NCI-H69 (cell line): ENCODE data around the gene TCF23.
A peak's percentile ranks its signal among the peaks of the same experiment; 100 is the strongest.
"Not testable (repeated sequence)": the region's sequence is repeated elsewhere in the genome, so short reads cannot be mapped to it uniquely, and the experiment has no call there.

Experiments
- DNase-seq: peaks from one replicate; lab custom pipeline; 2025; lab: John Stamatoyannopoulos, UW

TCF23 gene

DNA sequence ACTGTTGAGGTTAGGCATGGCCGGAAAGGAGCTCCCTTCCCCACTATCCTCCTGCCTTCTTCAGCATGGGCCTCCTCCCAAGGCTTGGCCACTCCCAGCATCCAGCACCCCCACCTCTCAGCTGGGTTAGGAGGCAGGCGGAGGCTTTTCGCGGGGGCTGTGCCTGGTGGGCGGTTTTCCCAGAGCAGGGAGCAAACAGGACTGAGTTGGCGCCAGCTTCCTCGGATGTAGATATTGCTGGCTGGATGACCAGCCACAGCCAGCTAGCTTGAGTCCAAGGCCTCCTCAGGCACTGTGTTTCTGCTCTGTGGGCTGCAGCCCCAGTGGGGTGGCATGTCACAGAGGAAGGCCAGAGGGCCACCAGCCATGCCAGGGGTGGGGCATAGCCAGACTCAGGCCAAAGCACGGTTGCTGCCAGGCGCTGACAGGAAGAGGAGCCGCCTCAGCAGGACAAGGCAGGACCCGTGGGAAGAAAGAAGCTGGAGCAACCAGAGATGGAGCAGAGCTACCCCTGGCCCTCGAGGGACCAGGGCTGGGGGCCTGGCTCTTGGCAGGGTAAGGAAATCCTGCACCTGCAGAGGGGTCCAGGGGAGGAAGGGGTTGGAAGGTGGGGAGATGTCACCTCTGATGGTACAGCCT, at the start of gene TCF23:
TCF23 (plus strand) TSS at position 204 of the 639 bp plus-strand sequence; CDS start at position 334, 130 bp downstream.
- no peak for DNase-seq

DNA sequence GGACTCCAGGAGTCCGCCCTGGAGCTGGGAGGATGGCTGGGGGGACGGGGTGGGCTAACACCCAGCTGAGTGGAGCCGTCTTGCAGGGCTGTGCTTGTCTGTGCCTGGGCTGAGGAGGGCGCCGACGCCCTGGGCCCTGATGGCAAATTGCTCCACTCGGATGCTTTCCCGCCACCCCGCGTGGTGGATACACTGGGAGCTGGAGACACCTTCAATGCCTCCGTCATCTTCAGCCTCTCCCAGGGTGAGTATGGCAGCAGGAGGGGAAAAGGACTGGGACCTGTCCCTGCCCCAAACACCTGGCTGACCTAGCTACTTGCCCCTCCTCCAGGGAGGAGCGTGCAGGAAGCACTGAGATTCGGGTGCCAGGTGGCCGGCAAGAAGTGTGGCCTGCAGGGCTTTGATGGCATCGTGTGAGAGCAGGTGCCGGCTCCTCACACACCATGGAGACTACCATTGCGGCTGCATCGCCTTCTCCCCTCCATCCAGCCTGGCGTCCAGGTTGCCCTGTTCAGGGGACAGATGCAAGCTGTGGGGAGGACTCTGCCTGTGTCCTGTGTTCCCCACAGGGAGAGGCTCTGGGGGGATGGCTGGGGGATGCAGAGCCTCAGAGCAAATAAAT, 49.4 kb upstream of the TCF23 start:
- DNase-seq = no peak

DNA sequence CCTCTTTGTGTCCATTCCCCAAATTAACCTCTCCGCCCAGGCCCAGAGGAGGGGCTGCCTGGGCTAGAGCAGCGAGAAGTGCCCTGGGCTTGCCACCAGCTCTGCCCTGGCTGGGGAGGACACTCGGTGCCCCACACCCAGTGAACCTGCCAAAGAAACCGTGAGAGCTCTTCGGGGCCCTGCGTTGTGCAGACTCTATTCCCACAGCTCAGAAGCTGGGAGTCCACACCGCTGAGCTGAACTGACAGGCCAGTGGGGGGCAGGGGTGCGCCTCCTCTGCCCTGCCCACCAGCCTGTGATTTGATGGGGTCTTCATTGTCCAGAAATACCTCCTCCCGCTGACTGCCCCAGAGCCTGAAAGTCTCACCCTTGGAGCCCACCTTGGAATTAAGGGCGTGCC, 48.8 kb upstream of the TCF23 start:
- no peak for DNase-seq

DNA sequence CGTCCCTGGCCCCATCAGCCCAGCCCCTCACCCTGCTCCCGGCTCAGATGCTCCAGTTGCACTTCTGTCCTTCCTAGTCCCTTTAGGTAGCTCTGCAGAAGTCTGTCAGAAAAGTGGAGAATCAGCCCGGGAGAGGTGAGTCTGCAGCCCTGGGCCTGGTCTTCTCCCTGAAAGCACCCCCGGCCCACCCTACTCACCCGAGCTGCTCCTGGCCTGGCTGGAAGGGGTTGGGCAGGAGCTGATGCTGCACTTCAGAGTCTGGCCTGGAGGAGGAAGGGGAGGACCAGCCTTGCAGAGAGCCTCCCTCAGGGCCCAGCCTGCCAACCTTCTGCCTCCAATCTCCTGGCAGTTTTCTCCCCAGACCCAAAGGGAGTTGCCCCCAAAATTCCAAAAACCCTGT, 46.5 kb upstream of the TCF23 start:
- DNase-seq = no peak

DNA sequence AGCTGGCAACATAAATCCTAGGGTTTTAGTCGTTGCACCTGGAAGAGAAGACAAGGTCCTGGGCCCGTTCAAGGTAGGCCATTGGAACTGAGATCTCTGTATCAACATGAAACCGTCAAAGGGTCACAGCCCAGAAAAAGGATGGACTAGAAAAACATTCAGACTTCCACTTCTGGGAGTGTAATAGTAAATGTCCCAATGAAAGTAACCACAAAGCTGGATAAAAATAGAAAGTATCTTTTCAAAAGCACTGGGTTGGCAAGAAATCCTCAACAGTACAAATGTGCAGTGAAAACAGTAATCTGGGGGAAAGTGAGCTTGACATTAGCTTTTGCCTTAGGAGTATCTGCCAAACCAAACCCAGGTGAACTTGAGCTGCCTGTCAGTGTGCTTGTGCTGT, 42.8 kb upstream of the TCF23 start:
- DNase-seq = no peak

DNA sequence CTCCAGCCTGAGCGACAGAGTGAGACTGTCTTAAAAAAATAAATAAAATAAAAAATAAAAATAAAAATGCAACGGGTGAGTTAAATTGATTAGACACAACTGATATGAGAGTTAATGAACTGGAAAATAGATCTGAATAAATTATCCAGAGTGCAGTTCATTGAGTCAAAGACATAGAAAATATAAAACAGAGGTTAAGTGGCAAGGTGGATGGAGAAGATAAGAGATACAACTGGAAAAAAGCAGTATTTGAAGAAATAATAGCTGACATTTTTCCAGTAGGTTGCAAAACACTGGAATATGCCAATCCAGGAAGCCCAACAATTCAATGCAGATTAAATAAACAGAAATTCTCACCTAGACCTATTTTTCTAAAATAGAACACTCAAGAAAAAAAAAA, 40.6 kb upstream of the TCF23 start:
- DNase-seq = no peak

DNA sequence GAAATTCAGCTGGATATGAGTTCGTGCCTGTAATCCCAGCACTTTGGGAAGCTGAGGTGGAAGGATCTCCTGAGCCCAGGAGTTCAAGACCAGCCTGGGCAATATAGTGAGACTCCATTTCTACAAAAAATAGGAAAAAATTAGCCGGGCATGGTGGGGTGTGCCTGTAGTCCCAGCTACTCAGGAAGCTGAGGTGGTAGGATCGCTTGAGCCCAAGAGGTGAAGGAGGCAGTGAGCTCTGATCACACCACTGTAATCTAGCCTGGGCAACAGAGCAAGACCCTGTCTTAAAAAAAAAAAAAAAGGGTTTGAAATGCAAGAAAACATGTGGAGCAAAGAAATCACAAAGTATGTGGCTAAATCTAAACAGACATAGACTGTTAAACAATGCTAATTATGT, 39.7 kb upstream of the TCF23 start:
- no peak for DNase-seq

DNA sequence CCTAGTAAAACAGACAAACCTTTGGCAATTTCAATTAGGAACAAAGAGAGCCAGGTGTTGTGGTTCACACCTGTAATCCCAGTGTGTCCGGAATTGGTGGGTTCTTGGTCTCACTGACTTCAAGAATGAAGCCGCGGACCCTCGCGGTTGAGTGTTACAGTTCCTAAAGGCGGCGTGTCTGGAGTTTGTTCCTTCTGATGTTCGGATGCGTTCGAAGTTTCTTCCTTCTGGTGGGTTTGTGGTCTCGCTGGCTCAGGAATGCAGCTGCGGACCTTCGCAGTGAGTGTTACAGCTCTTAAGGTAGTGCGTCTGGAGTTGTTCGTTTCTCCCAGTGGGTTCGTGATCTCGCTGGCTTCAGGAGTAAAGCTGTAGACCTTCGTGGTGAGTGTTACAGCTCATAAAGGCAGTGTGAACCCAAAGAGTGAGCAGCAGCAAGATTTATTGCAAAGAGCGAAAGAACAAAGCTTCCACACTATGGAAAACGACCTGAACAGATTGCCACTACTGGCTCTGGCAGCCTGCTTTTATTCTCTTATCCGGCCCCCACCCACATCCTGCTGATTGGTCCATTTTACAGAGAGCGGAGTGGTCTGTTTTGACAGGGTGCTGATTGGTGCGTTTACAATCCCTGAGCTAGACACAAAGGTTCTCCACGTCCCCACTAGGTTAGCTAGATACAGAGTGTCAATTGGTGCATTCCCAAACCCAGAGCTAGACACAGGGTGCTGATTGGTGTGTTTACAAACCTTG, 38.0 kb upstream of the TCF23 start:
- not testable (repeated sequence) for DNase-seq

DNA sequence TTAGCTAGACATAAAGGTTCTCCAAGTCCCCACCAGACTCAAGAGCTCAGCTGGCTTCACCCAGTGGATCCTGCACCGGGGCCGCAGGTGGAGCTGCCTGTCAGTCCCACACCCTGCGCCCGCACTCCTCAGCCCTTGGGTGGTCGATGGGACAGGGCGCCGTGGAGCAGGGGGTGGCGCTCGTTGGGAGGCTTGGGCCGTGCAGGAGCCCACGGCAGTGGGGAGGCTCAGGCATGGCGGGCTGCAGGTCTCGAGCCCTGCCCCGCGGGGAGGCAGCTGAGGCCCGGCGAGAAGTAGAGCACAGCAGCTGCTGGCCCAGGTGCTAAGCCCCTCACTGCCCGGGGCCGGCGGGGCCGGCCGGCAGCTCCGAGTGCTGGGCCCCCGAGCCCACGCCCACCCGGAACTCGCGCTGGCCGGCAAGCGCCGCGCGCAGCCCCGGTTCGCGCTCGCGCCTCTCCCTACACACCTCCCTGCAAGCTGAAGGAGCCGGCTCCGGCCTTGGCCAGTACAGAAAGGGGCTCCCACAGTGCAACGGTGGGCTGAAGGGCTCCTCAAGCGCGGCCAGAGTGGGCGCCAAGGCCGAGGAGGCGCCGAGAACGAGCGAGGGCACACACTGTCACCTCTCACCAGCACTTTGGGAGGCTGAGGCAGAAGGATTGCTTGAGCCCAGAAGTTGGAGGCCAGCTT, 37.3 kb upstream of the TCF23 start:
- not testable (repeated sequence) for DNase-seq

DNA sequence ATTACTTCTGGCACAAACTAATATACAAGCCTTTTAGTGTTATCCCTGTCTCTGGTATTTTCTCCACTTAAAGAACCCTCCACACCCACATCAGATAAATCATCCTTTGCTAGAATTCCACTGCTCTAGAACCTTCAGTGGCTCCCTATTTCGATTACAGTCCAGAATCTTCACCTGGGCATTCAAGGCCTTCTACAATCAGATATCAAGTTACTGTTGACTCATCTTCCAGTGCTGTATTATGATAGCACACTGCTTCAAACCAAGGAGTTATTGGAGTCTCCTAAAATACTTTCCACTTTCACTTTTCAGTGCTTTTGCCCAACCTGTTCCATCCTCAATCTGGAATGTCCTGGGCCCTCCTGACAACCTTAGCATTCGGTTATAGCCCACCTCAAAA, 33.3 kb upstream of the TCF23 start:
- no peak for DNase-seq

DNA sequence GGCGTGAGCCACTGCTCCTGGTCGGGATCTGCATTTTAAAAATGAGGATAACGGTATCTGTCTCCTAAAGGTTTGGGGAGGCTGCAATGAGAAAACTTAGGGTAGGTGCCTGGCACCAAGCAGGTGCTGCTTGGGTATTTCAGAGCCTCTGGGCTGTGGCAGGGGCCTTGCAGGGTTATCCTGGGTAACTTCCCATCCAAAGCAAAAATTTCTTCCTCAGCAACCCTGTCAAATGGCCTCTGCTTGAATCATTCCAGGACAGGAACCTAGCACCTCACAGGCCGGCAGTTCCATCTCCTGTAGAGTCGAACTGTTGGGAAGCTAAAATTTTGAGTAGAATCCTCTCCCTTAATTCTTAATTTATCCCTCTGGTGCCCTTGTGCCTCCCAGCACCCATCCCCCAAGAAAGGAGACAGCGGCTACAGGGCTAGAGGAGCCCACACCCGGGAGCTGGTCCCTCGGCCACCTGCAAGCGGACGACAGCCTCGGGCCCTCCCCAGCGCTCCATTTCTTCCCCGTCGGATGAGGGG, 30.7 kb upstream of the TCF23 start:
- DNase-seq = no peak

DNA sequence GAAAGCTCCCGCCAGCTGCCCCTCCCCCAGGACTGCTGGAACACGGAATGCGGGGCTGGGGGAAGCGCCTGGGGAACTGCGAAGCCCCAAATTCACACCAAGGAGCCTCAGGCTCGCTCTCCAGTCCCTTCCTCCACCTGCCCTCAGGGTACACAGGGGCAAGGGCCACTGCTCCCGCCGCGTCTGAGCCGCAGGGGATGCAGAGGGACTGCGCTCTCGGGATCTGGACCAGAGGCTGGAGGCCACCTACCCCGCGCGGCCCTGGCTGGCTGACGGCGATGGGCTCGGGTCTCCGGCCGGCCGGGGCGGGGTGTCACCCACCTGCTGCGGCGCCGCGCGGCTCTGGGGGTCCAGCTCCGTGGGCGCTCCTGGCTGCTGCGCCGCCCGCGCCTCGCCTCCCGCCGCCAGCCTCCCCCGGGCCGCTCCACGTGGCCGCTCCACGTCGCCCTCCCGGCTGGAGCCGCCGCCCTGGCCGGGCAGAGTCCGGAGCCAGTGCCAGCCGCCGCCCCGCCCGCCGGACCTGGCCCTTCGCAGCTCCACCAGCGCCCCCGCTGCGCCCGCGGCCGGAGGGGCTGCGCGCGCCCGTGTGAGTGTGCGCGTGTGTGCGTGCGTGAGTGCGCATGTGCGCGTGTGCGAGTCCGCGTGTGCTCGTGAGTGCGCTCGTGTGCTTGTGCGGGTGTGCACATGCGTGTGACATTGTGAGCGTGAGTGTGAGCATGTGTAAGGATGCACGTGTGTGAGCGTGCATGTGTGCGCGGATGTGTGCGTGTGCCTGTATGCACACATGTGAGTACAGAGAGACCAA, 30.1 kb upstream of the TCF23 start, which contains the start of gene CGREF1:
CGREF1 (minus strand) TSS at position 604 of the 805 bp plus-strand sequence. CDS start 14,762 bp downstream, outside the sequence.
- peak; percentile 66 for DNase-seq

DNA sequence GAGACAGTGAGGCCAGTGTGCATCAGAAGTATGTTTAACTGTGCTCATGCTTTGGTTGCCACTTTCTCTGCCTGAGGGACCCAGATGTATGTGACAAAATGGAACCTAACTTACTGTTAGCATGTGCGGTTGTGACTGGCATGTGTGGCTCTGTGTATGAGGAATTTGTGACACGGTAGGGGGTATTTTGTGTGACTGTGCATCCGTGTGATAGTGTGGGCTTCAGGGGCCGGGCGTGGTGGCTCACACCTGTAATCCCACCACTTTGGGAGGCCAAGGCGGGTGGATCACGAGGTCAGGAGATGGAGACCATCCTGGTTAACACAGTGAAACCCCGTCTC, 29.5 kb upstream of the TCF23 start:
- not testable (repeated sequence) for DNase-seq

DNA sequence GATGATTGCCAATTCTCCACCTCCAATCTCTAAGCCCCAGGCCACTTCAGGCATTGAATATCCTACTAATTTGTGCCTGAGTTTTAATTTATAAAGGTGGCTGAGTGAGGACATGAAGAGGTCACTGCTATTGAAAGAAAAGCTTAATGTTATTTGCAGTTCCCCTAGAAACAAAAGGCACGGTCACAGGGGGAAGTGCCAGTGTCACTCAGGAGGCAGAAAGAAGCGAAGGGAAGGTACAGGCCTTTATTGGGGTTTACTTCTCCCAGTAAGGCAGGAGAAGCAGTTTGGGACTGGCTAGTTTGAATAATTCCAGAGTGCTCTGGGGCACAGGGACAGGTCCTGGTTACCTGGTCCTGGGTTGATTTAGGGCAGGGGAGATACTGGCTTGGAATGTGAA, 26.9 kb upstream of the TCF23 start:
- DNase-seq = peak; percentile 4

DNA sequence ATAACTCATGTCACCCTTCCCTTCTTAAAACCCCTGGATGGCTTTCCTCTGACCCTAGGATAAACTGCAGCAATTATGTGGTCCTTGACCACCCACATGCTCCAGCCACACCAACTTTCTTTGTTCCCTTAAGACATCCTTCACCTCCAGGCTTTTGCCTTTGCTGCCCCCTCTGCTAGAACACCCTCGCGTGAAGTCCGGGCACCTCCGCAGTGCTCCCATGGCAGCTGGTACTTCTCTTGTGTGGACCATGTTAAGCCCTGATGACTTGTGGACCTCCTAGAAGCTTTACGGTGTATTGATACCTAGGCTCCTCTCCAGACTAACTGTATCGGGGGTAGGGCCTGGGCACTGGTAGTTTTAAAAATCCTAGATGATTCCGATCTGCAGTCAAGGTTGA, 26.0 kb upstream of the TCF23 start:
- DNase-seq = no peak

DNA sequence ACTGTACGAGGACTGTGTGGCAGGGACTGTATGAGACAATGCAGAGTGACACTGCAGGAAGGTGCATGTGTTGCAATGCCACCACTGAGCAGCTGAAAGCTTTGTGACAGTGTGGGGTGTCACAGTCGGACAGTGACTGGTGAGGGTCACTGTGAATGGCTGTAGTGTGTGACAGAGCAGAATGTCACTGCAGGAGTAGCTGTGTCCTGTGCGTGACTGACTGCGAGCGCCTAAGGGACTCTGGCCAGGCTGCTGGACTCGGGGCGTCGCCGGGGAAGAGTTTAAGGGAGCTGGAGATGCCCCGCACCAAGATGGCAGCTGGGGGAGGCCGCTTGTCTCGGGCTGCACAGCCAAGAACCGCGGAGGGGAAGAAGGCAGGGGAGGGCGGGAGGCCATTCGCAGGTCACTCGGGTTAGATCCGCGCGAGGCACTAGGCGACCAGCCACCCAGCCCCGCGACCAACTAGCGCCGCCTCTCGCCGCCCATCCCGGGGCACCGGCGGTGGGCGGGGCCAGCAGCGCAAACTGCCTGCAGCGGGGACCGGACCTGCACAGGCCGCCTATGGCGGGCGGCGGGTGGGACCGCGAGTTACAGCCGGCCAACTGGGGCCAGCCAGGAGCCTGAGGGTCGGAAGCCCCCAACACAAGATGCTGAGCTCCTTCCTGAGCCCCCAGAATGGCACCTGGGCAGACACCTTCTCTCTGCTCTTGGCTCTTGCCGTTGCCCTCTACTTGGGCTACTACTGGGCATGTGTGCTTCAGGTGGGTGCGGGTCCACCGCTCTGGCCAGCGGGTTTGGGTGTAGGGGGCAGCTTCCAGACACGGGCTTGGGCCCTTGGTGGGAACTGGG, 25.3 kb upstream of the TCF23 start, which contains the start of gene ABHD1:
ABHD1 (plus strand) TSS at position 514 of the 849 bp plus-strand sequence; CDS start at position 648, 134 bp downstream.
- peak; percentile 40 for DNase-seq

DNA sequence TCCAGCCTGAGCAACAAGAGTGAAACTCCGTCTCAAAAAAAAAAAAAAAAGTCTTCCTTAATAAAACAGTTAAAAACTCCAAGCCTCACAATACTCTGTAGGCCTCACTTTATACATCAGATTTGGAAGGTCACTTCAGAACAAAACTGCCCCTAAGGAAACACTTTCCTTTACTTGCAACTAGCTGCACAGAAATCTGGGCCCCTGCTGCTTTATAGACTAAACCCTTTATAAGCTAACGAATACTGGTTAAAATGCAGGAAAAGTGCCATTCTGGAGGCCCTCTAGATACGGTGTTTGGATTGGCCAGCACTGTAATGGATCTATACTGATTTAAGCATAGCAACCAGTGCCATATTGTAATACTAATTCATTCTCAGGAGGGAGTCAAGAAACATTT, 23.7 kb upstream of the TCF23 start:
- DNase-seq = no peak

DNA sequence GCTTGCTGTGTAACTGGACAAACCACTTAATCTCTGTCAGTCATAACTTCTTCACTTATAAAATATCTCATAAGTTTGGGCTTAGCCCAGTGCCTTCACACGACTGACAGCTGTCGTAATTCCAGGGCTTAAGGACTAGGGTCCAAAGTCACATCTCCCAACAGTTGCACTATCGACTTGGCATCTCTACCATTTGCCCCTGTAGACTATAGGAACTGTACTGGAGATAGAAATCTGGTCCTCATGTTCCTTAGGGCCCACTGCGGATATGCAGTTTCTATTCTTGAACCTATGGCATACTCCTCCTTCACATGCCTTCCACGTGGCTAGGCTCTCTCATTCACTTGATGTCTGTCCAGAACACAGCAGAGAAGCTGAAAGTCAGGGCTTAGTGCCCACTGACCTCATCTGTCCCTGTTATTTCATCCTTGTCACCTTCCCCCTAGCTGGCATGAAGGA, 22.5 kb upstream of the TCF23 start:
- no peak for DNase-seq

DNA sequence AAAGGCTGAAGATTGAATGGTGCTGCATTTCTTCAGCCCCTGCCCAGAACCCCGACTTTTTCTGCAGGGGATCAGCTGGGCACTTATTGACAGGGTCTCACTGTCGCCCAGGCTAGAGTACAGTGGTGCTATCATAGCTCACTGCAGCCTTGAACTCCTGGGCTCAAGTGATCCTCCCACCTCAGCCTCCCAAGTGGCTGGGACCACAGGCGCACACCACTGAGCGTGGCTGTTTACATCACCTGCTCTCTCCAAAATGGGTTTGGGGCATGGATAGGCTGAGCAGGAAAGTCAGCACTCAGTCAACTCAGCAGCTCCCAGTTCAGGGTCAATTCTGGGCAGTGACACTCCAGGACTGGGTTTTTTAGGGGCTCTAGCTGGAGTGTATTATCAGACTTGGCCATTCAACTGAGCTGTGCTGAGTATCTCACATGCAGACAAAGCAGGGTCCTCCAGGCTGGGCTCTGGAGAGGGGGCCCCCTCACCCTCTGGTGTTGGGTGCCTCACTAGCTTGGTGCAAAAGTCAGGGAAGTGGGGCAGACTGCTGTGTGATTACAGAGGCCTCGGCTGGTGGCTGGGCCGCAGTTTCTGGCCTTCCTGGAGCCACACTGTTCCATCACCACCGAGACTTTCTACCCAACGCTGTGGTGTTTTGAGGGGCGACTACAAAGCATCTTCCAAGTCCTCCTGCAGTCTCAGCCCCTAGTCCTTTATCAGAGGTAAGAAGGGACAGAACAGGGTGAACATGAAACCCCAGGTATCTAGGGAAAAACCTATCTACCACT, 20.7 kb upstream of the TCF23 start:
- DNase-seq = no peak
